GM21381 (cell line): ENCODE results near the gene OTUD5.
A peak's percentile ranks its signal among the peaks of the same experiment; 100 is the strongest.

Experiments used
- ATAC-seq: cut with Tn5 transposase; IDR thresholded peaks from one replicate; pipeline ENCODE4 v1.9.1; 2021; ENCODE audit warnings: mild to moderate bottlenecking, moderate library complexity; ENCODE audit not compliant: unreplicated experiment

Gene OTUD5

DNA sequence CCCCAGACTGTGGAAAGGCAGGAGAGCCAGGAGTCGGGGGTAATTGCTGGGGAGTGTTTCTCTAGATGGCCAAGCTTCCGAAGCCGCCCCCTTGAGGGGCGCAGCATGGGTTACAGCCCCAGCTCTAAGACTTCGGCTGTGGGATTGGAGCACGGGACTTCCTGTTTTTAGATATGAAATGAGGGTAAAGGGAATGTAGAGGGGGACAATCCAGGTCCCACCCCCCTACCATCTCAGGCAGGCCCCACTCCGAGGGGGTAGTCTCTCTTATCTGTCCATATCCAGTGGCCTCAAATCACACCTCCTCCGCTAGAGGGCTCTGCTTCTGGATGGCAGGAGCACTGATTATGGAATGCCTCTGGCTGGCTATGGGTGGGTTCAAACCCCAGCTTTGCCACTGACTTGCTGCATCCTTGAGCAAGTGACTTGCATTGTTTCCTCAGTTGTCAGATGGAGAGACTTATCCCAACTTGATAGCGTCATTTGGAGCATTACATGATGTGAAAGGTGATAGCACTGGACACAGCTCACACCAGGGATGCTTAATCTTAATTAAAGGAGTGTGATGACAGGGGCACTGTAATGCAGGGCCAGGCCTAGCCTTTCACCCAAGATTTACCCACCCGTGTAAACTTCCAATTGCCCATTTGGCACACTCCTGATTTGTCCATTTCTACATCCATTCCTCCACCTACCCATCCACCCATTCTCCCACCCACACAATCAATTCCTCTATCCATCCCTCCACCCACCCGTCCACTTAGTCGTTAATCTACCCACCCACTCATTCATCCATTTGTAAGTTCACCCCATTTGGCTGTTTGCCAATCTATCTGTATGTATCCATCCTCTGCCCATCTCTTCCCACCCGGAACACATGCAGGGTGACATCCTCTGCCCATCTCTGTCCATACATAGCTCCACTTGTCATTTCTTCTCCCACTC is 15.1 kb upstream of the OTUD5 start:
- no peak for ATAC-seq

GRCh38 chrX:48971249-48972219 is 14.1 kb upstream of the OTUD5 start, which contains the start of gene KCND1:
Gene KCND1 (minus strand): TSS chrX:48971844. CDS start chrX:48970271, 1,573 bp downstream.
- no peak for ATAC-seq

DNA sequence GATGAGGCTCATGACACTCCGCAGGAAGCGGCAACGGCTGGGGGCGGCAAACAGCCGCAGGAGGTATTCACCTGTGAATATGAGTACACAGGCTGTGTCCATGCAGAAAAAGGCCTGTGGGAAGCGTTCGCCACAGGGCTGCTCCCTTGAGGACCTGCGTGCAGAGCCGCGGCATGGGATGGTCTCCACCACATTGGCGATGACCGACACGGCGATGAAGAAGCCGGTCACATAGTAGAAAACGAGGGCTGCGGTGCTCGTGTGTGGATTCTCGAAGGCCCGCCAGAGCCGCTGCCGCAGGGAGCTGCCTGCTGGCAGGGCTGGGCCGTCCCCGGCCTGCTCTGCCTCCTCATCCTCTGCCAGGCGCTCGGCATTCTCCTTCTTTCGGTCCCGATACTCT is 12.1 kb upstream of the OTUD5 start:
- ATAC-seq: no peak

DNA sequence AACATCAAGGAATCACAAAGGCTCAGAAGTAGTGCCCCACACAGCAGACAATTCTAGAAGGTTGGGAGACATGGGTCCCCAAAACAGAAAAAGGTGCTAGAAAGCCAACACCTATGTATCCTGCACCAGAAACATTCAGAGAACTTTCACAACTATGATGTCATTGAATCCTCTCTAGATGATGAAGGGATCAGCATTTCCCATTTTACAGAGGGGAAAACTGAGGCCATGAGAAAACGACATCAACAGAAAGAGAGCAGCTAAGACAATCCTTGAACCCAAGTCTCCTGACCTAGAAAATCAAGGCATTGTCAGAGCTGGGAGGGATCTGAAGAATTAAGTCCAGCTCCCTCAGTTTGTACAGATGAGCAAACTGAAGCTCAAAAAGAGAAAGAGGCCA is 11.0 kb upstream of the OTUD5 start:
- no peak for ATAC-seq

GRCh38 chrX:48966796-48967579 is 9.6 kb upstream of the OTUD5 start:
- ATAC-seq: no peak

- ATAC-seq: no peak
Measured at GRCh38 chrX:48965959-48966358, 8.6 kb upstream of the OTUD5 start.

GRCh38 chrX:48961585-48962091 is 4.2 kb upstream of the OTUD5 start:
- ATAC-seq: no peak

DNA sequence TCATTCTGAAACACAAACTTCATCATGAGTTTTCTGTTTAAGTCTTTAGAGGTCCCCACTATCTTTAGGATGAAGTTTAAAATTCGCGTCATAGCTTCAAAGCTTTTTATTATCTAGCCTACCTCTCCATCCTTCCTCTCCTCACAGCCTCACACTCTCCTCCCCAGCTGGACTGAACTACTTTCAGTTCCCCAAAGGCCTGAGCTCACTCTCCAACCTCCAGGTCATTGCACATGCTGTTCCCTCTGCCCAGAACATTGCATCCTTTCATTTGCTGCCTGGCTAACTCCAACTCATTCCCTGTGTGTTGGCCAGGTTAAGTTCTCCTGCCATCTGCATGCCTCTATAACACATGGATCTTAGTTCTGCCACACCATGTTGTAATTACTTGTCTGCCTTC is 2.9 kb upstream of the OTUD5 start:
- ATAC-seq: no peak

DNA sequence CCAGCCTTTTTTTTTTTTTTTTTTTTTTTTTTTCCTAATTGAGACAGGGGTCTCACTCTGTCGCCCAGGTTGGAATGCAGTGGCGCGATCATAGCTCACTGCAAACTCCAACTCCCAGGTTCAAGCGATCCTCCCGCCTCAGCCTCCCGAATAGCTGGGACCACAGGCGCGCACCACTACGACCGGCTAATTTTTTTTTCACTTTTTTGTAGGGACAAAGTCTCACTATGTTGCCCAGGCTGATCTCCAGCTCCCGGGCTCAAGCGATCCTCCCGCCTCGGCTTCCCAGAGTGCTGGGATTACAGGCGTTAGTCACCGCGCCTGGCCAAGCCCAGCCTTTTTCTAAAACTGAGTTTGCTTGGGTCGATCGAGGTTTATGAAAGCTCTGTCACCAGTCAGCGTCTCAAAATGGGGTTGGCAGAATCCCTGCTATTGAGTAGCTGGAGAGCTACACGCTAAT is 1.3 kb upstream of the OTUD5 start:
- no peak for ATAC-seq

- ATAC-seq: peak; percentile 85
Measured at GRCh38 chrX:48957827-48958634, 624 bp upstream of the OTUD5 start.

DNA sequence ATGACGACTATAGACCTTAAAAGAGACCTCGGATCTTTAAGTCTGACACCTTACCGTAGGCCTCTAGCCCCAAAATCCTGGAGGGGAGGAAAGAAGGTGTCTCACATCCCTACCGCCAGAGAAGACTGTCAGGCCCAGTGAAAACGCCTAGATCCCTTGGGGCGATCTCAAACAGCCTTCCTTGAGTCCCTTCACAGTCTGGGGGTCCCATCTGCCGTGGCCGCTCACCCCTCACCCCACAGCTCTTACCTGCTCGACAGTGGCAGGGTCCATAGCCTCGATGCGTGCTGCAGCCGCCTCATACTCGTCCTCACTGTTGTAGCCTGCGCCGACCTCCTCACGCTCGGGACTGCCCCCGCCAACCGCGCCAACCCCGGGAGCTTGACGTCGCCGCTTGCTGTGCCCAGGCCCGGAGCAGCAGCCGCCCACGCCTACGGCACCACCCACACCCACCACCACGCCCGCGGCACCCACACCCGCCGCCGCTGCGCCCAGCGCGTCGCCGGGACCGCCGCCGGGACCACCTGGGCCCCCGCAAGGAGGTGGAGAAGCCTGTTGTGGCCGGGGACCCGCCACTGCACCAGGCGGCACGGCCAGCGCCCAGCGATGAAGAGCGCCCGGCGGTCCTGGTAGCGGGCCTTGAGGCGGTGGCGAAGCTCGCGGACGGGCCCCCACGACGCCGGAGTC is 536 bp downstream of the OTUD5 start:
- peak; percentile 1 for ATAC-seq

GRCh38 chrX:48948589-48948988 is 8.8 kb downstream of the OTUD5 start:
- no peak for ATAC-seq

DNA sequence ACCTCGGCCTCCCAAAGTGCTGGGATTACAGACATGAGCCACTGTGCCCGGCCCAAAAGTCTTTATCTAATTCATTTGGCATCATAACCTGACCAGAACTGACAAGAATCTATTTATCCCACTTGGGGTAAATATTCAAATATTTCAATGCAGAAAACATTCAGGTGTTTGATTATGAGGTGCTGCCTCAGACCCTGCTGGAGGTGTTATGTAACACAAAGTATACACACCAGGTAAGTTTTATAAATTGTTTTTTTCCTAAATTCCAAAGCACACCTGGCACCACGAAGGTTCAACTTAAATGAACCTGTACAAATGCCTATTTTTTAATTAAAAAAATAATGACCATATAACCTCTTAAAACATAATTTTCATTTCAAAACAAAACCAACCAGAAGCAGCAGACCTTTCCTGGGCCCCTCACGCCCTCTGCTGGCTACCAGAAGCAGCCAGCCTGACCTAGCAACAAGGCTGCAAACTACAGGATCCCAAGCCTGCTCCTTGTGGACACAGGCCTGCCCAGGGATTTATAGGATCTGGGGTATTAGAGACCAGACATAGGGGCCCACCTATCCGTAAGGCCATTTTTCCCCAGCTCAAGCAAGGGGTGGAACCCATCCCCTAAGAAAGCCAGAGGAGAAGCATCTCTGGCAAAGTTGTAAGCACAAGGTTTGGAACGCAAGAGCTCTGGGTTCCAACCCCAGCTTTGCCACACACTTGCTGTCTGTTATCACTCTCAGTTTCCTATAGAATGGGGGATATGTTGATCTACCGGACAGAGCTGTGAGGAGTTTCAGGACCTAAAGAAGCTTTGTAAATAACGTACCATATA is 11.7 kb downstream of the OTUD5 start:
- no peak for ATAC-seq

DNA sequence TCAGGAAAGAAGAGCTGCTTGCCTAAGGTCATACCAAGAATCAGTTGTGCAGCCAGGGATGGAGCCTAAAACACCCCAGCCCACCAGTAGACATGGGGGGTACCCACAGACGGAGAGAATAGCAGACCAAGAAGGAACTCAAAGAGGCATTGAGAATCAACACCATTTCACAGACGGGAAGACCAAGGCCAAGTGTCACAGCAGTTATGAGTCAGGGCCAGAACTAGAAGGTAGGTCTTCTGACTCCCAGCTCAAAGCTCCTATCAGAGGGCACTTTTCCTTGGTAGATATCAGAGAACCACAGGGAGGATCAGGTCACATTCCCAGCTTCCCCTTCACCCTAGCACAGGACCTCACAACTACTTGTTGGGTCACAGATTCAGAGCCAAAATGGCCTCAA is 14.5 kb downstream of the OTUD5 start:
- no peak for ATAC-seq

DNA sequence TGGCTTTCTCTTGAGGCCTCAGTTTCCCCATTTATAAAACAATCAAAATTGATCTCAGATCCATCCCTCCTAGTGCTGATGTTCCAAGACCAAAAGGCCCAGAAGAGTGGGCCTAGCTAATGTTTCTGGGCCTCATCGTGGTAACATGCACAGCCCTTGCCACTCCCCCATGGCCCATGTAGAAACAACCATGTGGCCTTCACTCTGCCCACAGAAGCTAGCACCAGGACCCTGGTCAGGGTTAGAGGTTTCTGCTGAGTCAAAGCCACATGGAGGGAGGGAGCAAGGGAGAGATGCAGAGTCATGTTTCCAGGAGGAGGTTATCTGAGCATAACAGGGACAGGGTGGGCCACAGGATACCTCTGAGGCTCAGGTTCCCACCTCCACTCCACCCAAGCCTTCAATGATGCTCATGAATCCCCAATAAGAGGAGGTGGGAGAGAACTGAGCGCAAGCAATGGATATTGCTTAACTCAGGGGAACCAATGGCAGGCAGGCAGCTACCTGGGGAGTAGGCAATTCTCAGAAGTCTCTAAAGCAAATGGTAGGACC is 16.9 kb downstream of the OTUD5 start:
- no peak for ATAC-seq

DNA sequence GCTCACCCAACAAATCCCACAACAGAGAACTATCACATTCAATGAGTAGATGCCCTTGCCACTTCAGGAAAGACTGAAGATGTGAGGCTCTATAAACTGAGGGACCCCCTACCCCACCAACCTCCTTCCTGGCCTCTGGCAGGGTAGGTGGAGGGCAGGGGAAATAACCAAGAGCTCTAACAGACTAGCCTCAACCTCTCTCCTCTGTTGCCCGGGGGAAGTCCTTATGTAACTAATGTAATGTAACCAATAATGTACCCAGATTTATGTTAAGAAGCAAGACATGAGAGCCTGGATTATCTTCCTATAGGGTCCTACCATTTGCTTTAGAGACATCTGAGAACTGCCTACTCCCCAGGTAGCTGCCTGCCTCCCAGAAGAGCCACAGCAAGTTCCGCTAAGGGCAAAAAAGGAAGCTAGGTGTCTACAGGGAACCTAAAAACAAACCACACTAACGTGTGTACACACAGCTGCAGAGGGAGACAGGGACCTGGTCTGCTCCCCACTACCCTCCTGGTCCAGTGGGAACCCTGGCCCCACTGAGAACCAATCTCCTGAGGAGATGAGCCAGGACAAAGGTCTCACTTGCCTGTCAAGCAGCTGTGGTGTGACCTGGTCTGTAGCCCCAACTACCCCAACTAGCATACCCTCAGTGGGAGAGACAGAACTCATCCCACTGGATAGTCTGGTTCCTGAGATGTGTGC is 17.7 kb downstream of the OTUD5 start:
- ATAC-seq: no peak

GRCh38 chrX:48938721-48939425 is 18.5 kb downstream of the OTUD5 start:
- peak; percentile 41 for ATAC-seq
